GM18505 (cell line): ENCODE data around the gene KIRREL3.

Source experiments
- ATAC-seq: cut with Tn5 transposase; IDR thresholded peaks from one replicate; pipeline ENCODE4 v1.9.1; 2021; ENCODE audit not compliant: unreplicated experiment
- POLR2A ChIP-seq: IDR thresholded peaks from 4 replicates; pipeline ENCODE4 v1.6.1; 2011; ENCODE audit warnings: borderline replicate concordance; ENCODE audit not compliant: insufficient read depth, insufficient read length; ENCODE audit errors: extremely low read depth

Gene KIRREL3

DNA sequence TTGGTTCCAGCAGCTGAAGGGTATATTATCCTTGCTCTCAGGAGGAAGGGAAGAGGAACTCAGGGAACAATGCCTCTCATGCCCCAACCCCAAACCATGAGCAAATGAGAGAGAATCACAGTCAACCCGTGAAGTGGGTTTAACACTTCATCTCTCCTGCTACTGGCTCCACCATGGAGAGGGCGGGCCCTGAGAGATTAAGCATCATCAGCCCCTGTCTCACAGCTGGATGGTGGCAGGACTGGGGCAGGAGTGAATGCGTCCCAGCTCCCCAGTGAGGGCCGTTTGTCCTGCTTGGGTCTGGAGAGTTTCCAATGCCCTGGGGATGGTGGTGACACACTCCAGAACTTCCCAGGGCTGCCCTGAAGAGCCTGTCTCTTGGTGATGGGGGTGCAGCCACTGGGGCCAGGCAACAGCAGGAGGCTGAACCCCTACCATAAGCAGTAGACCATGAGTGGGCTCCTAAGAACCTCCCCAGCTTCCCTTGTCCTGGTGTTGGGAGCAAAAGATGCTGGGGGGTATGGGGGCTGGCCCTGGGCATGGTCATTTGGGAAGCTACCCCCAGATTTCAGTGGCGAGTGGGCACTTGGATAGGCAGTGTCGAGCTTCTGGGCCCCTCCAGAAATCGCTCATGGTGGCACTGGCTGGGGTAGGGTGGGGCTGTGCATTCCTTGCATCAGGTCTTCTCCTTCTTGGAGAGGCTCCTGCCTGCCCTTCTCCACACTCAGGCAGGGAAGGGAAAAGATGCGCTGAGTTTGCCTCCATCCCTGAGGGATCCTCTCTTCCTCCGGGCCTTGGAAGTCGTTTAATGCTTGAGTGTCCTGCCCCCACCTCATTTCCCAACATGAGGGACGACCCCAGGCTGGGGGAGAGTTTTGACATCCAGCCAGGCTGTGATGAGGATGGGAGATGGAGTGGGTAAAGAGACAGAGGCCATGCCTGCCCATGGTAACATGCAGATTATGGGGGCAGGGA is 487.5 kb downstream of the KIRREL3 start:
- ATAC-seq = no peak
- no peak for TF ChIP-seq POLR2A

GRCh38 chr11:126512251-126512650 is 488.3 kb downstream of the KIRREL3 start:
- TF ChIP-seq POLR2A = no peak
- no peak for ATAC-seq

GRCh38 chr11:126511475-126512115 is 489.0 kb downstream of the KIRREL3 start:
- no peak for ATAC-seq
- TF ChIP-seq POLR2A = no peak

DNA sequence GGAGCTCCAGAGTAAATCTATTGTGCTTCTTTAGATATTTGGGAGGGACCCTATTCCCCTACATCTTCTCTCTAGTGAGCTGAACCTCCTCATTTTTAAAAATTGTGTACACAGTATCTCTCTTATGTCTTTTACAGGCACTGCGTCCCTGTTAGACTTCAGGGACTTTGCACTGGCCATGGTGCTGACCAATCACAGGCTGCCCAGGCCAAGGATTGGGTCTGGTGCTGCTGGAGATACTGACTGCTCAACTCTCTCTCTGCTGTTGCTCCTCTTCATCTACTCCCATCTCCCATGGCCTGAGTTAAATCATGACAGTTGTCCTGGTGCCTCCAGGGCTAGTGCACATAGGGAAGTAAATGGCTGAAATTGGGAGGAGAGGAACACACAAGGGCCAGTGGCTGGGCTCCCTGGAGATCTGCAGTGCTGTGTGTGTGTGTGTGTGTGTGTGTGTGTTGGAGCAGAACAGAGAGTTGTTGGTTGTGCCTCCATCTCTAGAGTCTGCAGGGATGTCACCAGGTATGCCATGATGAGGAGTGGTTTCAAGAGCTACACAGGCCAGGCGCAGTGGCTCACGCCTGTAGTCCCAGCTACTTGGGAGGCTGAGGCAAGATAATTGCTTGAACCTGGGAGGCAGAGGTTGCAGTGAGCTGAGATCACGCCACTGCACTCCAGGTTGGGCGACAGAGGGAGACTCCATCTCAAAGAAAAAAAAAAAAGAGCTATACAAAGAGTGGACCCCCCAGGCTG is 489.8 kb downstream of the KIRREL3 start:
- no peak for TF ChIP-seq POLR2A
- ATAC-seq = no peak

- TF ChIP-seq POLR2A = no peak
- no peak for ATAC-seq
These were observed 492.9 kb downstream of the KIRREL3 start for GRCh38 chr11:126507646-126508045.

DNA sequence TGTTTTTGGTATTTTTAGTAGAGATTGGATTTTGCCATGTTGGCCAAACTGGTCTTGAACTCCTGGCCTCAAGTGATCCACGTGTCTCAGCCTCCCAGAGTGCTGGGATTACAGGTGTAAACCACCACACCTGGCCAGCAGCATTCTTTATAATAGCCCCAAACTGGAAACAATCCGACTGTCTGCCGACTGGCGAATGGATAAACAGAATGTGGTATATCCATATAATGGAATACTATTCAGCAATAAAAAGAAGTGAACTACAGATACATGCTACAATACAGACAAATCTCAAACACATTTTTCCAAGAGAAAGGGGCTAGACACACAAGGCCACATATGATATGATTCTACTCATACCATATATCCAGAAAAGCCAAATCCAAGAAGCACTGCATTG is 493.8 kb downstream of the KIRREL3 start:
- ATAC-seq = no peak
- no peak for TF ChIP-seq POLR2A

GRCh38 chr11:126502982-126503381 is 497.6 kb downstream of the KIRREL3 start:
- no peak for ATAC-seq

DNA sequence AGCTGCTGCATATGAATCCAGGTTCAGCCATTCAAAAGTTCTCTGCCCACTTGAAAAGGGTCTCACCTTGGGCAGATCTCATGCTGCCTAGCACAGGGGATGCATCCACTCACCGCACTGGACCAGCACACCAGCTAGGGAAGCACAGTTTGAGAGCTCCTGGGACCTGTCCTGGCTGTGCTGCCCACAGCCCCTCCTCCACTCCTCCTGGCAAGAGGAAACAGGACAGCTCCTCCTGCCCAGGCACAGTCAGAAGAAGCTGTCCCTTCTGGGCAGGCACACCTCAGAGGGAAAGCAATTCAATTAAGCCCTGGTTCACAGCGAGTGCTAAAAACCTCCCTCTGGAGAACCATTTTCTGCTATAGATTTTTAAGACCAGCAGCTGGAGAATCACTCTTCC is 498.4 kb downstream of the KIRREL3 start:
- no peak for ATAC-seq
- TF ChIP-seq POLR2A = no peak

More at GRCh38 chr11:126502982-126503381, 497.6 kb downstream of the KIRREL3 start:
- no peak for TF ChIP-seq POLR2A

GRCh38 chr11:126501641-126502040 is 498.9 kb downstream of the KIRREL3 start:
- TF ChIP-seq POLR2A = no peak
- ATAC-seq = no peak

- no peak for TF ChIP-seq POLR2A
- no peak for ATAC-seq
These were observed 499.6 kb downstream of the KIRREL3 start for GRCh38 chr11:126500981-126501380.

- ATAC-seq = no peak
- no peak for TF ChIP-seq POLR2A
These were observed 501.3 kb downstream of the KIRREL3 start for GRCh38 chr11:126499131-126499752.

- TF ChIP-seq POLR2A = no peak
- no peak for ATAC-seq
These were observed 502.3 kb downstream of the KIRREL3 start for GRCh38 chr11:126498281-126498680.
